Hepatocyte (in vitro differentiated cells): Measurements from ENCODE around the gene RIPK1.

ENCODE experiments used
- EZH2 ChIP-seq: fragments of 200-600 bp; sonication (generic); IDR thresholded peaks from 2 replicates; pipeline ENCODE4 v1.6.1; 2016; ENCODE audit warnings: antibody characterized with exemption, mild to moderate bottlenecking, borderline replicate concordance
- EZH2phosphoT487 ChIP-seq: fragments of 200-600 bp; sonication (generic); IDR thresholded peaks from one replicate; pipeline ENCODE4 v1.6.1; 2018; ENCODE audit warnings: antibody characterized with exemption, mild to moderate bottlenecking, low read depth, moderate library complexity; ENCODE audit not compliant: unreplicated experiment, severe bottlenecking
- TF ChIP-seq, protein P1 (sequence below): fragments of 200-600 bp; sonication (generic); IDR thresholded peaks from 2 replicates; pipeline ENCODE4 v1.5.1; 2016; ENCODE audit warnings: antibody characterized with exemption, mild to moderate bottlenecking; ENCODE audit not compliant: poor library complexity

DNA sequence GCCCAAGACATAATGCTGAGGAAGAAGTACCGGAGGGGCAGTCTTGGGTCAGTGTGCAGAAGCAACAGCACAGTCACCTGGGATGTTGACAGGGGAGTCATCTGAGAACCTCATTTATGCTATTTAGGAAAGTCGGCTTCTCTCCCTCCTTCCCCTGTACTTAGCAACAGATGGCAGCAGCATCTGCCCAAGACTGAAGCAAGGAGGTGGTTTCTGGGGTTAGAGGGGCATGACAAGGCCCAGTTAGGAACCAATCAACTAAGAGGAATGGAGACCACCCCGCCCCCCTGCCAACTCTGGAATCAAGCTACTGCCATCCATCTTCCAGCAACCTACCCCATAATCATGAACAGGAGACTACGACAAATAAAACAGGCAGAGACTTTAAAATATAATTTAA lies 21.7 kb downstream of the RIPK1 start:
- TF ChIP-seq, protein P1, sequence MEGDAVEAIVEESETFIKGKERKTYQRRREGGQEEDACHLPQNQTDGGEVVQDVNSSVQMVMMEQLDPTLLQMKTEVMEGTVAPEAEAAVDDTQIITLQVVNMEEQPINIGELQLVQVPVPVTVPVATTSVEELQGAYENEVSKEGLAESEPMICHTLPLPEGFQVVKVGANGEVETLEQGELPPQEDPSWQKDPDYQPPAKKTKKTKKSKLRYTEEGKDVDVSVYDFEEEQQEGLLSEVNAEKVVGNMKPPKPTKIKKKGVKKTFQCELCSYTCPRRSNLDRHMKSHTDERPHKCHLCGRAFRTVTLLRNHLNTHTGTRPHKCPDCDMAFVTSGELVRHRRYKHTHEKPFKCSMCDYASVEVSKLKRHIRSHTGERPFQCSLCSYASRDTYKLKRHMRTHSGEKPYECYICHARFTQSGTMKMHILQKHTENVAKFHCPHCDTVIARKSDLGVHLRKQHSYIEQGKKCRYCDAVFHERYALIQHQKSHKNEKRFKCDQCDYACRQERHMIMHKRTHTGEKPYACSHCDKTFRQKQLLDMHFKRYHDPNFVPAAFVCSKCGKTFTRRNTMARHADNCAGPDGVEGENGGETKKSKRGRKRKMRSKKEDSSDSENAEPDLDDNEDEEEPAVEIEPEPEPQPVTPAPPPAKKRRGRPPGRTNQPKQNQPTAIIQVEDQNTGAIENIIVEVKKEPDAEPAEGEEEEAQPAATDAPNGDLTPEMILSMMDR, result no peak
- TF ChIP-seq EZH2phosphoT487 (no peak), EZH2 (no peak)
